Measurements from ENCODE around the gene LGMN.

LGMN gene

DNA sequence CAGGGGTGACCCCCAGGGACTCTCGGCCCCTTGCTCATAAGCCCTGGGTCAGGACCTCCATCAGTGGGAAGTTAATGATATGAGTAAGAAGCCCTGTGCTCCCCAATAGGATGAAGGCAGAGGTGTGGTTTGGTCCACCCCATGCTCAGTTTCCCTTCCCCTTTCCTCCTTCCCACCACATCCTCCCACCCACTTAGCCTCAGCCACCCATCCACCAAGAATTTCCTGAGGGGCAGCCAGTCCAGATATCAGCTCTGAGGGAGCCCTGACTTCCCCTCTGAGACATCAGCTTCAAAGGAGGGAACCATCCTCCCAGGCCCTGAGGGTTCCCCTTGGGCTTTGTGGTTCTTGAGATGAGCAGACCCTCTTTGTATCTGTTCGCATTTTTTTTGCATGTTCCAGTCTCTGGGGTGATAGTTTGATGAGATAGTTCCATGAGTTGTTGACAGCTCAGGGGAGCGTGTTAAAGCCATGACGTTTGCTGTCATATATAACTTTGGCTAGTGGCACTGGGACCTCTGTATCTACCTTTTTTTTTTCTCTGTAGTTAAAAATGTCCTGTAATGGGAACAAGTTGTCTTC is 71.2 kb downstream of the LGMN start:
- peak; percentile 32 for DNase-seq (ENCODE audit: low read depth, low spot score)

DNA sequence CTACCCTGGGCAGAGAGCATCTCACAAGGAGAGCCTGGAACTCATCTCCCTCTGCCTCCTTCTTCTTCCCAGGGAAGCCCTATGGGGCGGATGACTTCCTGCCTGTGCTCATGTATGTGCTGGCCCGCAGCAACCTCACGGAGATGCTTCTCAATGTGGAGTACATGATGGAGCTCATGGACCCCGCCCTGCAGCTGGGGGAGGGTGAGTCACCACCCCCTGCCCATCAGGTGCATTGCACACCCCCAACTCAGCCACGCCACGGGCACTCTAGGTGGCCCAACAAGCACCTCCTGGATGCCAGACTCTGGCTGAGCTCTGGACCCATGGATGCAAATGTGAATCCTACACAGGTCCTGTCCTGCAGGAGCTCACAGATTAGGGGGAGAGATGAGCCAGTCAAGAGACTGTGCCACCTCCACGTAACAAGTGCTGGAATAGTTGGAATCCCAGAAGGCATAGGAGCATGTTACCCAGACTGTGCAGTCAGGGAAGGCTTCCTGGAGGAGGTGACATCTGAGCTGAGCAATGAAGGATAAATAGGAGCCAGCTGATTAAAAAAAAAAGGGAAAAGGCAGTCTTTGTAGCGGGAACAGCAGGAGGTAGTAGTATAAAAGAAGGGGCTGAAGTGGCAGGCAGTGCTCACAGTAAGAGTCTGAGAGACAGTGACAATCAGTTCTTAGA is 71.9 kb downstream of the LGMN start:
- DNase-seq (ENCODE audit: low read depth, low spot score) = no peak

DNA sequence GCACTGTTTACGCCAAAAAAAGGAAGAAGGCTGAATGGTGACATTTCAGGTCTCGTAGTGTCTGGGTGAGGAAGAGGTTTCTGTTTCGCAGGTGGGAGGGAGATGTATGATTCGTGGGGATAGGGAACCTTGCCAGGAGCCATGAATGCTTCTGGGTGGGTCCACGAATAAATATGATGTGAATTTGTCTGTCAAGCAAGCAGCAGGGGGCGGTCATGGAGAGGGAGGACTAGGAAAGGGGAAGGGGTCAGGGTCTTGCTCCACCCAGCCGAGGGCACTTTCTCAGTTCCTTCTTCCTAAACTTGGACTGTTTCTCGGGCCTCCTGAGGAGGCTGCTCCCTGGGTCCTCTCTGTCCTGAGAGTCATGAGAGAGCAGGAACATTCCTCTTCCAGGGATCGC is 72.5 kb downstream of the LGMN start:
- DNase-seq (ENCODE audit: low read depth, low spot score) = no peak

DNA sequence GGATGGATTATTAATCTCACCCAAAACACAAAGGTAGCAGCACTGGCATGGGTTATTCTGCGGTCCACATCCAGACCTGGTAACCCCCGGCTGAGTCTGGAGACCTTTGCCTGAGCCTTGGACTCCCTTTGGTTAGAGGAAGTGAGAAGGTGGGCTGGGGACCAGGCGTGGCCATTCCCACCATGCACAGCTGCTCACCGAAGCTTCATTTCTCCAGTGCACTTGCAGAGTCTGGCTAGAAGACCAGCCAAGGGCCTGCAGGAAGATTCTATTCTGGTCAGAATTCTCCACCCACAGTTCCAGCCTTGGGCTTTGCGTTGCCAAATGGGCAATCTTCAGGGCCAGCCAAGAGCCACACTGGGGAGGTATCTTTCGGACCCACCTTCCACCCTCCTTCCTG is 73.0 kb downstream of the LGMN start:
- no peak for DNase-seq (ENCODE audit: low read depth, low spot score)

DNA sequence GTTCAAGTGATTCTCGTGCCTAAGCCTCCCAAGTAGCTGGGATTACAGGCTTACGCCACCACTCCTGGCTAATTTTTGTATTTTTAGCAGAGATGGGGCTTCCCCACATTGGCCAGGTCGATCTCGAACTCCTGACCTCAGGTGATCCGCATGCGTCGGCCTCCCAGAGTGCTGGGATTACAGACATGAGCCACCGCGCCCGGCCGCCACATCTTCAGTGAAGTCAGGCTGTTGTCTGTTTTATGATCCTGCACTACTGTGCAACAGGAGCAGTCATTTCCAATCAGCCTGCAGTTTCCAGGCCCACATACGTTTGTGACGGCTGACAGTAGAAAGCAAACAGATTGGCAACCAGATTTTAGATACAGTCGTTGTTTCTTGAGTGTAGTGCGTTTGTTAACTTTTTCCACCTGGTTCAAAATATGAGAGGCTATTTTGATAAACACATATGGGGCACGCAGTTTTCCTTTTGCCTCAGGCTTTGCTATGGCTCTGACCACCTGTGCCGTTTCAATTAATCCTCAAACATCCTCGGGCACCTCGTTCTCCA is 74.8 kb downstream of the LGMN start:
- no peak for DNase-seq (ENCODE audit: low read depth, low spot score)

DNA sequence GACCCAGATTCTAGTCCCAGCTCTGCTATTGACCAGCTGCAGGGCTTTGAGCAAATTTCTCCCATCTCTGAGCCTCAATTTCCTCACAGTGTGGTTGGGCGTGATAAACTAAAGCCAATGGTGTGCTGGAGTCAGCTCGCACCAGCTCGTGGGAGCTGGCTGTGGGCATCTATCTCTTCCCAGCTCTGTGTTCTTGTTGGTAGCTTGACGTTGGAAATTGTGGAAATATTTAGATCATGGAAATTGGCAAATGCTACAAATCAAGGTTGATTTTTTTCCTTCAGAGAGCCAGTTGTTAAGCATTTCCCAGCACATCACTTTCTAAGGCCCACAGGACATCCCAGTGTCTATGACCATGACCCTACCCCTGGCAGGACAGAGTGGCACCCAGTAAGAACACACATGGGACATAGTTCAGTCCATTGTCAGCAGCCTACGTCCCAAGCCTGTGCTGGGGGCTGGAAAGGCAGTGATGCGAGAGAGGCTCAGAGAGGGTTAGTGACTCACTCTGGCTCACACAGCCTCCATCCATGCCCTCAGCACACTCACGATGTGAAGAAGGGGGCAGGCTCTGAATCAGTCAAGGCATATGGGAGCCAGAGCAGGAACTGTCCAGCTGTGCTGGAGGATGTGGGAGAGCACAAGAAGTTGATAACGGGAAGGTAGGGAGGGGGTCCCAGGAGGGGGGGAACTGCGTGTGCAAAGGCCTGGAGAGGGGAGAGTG is 77.6 kb downstream of the LGMN start:
- DNase-seq (ENCODE audit: low read depth, low spot score) = no peak

DNA sequence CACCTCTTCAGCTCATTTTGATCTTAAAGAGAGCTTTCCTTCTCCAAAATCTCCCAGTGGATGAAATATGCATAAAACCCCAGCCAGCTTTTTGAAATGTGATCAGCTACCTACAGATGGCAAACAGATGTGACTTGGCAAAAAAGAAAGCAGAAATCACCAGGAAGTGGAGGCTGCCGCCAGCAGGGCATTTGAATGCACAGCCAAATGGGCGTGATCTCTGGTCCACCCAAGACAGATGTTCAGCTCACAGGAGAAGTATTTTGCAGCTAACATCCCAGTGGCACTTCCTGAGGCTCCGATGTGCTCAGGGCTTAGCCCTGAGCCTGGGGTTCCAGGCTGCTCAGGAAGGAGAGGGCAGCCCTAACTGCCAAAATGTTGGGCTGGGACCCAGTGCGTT is 78.3 kb downstream of the LGMN start:
- no peak for DNase-seq (ENCODE audit: low read depth, low spot score)

DNA sequence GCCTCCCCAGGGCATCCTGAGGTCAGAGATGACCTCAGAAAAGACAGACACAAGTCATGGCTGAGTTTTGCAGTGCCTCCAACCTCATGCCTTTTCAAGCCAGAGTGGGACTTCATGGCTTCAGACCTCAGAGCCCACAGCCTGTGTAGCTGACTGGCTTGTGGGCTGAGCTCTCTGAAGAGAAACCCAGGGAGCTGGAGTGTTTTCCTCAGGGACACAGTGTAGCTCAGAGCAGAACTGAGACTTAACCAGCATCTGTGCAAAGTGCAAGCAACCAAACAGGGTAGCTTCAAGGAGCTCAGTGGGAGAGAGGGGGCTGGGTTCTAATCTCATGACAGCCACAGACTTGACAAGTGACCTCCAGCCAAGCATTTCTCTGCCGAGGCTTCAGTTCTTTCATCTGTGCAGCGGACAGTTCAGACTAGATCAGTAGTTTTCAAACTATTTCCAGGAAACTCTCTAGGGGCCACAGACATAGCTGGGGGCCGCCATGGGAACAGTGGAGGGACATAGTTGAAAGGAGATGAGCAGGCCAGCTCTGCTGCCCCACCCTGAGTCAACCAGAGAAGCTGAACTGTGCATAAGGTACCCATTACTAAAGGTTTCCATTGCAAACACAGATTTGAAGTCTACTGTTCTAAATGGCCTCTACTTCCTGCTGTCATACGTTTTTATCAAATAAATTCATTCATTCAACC is 80.0 kb downstream of the LGMN start:
- no peak for DNase-seq (ENCODE audit: low read depth, low spot score)

DNA sequence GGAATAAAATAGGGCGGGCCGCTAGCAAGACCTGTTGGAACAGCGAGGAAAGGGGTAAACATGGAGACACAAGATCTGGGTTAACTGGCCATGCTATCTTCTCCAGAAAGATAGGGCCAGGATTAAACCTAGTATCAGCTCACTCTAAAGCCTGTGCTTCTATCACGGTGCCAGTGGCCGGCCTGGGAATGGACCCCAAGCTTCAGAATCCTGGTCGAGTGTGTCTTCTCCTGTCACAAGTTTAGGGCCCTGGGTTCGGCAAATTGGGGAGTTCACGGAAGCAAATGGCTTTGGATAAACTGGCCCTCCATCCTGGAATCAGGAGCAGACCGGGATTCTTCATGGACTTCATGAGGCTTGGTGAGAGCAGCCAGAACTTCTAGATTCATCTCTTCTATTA is 82.2 kb downstream of the LGMN start:
- no peak for DNase-seq (ENCODE audit: low read depth, low spot score)

DNA sequence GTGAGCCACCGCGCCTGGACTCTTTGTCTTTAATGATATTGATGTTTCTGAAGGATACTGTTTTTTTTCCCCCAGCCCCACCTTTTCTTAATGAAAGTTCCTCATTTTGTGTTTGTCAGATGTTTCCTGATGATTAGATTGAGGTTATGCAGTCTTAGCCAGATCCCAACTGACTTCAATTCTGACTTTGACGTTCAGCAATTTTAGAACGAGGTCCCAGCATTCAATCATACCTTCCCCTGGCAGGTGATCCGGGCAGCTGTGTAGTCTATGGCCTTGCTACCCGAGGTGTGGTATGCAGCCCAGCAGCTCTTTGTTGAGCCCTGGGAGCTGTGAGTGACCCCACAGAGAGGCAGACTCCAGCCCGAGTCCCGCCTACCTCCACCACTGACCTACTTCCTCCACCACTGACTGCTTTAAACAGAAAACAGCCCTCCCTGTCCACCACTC is 82.7 kb downstream of the LGMN start:
- no peak for DNase-seq (ENCODE audit: low read depth, low spot score)

DNA sequence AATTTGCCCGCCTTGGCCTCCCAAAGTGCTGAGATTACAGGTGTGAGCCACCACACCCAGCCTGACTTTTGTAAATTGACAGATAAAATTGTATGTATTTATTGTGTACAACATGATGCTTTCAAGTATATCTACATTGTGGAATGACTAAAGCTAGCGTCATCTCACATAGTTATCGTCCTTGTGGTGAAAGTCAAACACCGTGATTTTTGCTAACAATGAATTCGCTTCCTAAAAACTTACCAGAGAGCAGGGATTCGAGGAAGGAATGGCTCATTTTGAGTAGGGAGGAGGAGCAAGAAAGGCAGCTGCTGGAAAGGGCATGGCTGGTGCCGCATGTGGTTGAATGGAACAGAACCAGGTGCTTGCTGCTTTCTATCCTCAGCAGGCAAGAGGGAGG is 85.4 kb downstream of the LGMN start:
- no peak for DNase-seq (ENCODE audit: low read depth, low spot score)

DNA sequence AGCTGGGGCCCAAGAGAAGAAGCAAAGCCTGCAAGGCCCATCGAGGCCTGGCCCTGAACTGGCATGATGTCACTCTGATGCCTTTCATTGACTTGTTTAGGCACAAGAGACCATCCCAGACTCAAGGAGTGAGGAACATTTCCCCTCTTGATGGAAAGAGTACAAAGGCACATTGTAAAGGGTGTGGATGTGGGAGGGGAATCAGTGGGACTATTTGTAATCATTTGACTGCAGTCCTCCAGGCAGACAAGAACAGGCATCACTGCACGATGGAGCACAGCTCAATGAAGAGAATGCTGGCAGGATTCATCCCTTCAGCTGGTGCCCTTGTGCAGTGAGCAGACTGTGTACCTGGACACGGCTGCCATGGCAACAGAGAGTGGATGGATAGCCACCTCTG is 87.9 kb downstream of the LGMN start:
- no peak for DNase-seq (ENCODE audit: low read depth, low spot score)

DNA sequence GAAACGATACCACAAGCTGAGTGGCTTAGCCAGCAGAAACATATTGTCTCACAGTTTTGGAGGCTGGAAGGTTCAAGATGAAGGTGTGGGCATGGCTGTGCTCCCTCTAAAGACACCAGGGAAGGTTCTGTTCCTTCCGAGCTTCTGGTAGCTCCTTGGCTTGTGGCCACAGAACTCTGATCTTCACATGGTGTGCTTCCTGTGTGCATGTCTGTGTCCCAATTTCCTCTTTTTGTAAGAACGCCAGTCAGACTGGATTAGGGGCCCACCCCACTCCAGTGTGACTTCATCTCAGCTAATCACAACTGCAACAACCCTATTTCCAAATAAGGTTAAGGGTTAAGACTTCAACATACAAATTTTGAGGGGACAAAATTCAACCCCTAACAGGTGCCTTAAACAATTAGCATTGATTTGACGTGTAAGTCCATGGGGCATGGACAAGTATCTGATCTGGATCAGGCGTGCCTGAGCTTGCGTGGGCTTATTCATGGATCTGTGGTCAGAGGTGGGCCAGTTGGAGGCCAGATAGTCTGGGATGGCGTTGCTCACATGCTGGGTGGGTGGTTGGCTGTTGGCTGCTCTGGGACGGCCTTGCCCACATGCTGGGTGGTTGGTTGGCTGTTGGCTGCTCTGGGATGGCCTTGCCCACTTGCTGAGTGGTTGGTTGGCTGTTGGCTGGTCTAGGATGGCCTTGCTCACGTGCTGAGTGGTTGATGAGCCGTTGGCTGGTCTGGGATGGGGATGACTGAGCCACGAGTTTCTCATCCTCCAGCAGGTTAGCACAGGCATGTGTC is 88.5 kb downstream of the LGMN start:
- no peak for DNase-seq (ENCODE audit: low read depth, low spot score)

DNA sequence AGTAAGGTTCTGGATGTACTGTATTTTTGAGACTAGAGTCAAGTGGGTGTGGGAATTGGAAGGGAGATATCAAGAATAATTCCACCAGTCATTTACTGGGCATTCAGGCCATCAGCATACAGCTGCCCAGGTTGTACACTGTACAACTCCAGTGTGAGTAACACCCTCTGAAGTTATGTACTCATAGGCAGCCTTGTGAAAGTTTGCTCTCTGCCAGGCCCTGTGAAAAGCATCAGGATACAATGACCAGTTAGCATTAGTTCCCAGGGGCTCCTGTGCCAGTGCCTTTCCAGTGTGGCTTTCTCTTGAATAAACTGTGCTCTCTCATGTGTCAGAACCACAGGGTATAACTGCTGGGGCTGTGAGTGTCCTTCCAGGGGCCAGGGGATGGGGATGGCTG is 89.7 kb downstream of the LGMN start:
- DNase-seq (ENCODE audit: low read depth, low spot score) = no peak

DNA sequence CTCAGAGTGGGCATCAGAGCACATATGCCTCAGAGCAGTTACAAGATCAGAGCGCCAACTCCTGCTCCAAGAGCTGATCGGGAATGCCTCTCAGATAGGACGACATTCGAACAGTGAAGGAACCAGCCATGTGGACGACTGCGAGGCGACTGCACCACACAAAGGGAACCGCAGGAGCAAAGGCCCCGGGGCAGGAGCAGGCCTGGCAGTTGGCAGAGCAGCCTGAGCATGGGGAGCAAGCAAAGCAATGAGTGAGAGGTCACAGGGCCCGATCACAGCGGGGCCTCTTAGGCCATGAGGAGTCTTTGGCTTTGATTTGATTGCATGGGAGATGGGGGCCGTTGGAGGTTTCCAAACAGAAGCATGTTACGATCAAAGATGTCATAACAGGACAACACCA is 90.3 kb downstream of the LGMN start:
- DNase-seq (ENCODE audit: low read depth, low spot score) = no peak

DNA sequence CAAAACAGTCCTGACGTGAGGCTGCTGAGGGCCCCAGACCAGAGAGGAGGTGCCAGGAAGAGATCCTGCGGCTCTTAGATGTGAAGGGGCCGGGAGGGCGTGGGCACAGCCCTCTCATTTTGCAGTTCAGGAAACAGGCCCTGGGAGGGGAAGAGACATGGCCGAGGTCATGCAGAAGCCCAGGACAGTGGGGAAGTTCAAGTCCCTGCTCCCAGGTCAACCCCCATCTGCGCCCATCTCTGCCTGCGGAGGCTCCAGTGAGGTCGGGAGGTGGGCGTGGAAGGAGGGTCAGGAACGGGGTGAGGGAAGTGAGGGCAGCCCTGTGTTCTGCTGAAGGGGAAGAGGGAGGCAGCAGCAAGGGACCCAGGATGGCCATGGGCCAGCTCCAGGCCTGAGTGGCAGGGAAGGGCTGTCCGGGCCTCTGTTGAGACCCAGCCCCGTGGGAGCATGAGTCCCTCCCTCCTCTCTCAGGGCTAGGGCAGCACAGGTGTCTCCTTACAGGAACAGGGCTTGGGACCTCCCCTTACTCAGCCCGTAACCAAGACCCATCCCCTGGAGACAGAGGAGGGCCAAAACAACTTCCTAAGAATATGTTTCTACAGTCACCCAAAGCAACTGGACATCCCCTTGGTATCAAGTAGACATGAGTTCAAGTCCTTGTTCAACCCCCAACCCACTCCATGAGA is 90.8 kb downstream of the LGMN start:
- DNase-seq (ENCODE audit: low read depth, low spot score) = no peak

DNA sequence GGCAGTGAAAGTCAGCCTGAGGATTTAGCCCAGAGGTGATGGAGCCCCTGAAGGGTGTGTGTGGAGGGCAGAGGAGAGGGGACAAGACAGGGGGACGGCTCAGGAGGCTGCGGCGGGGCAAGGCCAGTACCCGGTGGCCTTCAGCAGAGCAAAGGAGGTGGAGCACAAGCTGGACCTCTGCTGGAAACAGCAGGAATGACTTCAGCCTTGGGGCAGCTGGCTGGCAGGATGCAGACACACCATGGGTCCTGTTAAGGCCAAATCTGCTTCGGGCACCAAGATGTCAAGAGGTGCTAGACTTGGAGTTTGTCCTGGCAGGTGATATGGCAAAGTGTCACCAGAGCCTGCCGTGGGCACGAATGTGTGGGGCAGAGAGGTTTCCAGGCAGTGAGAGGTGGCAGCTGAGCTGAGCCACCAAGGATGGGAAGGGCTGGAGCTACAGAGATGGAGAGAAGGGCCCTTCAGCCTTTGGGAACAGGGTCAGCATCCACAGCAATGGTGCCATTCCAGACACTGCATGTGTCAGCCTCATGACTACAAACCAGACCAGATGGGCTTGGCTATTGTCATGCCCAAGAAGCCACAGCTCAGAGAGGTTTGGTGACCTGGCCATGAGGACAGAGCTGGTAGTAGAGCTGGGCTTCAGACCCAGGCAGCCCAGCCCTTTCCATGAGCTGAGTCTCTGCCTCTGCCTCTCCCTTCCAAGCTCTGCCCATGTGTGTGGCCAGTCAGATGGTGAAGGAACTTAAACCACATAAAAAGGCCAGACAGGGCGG is 91.9 kb downstream of the LGMN start:
- DNase-seq (ENCODE audit: low read depth, low spot score) = no peak

DNA sequence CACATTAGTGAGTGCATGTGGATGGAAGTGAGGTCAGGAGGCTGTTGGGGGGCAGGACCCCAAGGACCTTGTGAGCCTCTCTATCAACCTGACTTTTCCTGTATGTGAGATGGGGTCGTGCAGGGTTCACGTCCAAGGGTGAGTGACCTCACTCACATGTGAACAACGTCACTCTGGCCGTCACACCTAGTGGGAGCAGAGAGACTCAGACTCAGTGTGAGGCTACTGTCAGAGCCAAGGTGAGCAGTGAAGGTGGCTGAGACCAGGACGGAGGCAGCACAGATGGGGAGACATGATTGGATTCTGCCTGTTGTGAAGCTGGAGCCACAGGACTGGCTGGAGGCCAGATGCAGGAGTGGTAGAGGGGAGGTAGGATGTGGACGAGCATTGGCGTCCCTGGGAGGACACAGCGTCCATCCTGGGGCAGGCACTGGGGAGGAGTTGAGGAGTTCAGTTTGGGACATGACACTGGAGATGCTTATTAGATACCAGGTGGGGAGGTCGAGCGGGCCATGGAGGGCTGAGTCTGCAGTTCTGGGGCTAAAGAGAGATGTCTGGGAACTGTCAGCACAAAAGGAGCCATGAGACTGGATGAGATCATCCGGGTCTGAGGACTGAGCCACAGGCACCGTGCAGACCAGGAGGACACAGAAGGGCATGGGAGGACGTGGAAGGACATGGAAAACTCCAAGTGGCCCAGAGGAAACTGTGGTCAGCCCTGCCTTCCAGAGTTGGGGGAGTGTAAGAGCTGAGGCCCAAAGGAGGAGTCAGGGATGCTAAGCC is 92.8 kb downstream of the LGMN start:
- DNase-seq (ENCODE audit: low read depth, low spot score) = no peak

DNA sequence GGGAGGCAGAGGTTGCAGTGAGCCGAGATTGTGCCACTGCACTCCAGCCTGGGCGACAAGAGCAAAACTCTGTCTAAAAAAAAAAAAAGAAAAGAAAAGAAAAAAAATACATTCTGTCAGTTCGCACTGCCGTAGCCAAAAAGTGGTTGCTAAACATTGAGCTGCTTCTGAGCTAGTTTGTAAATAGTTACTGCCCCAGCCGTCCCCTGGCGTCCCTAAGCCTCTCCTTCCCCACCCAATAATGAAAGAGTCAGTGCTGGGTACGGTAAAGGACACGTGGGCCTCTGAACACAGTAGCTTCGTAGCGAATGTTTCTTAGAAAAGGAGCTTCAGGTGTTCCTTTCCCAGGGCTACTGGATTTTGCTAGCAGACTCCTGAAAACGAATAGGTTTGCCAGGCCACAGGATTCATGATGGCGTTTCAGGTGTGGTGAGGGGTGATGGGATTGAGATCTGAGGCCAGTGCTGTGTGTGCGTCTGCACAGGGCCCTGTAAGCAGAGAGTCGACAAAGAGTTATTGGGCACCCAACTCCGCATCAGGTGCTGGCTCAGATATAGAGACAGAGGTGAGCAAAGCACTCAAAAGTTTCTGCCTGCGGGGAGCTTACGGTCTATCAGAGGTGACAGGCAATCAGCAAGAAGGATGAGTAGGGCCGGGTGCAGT is 94.1 kb downstream of the LGMN start:
- no peak for DNase-seq (ENCODE audit: low read depth, low spot score)
